HG03558 (cell line): Measurements from ENCODE around the gene TMC8.
"Not testable (repeated sequence)": the region's sequence is repeated elsewhere in the genome, so short reads cannot be mapped to it uniquely, and the experiment has no call there.

Experiments used
- ATAC-seq: cut with Tn5 transposase; IDR thresholded peaks from one replicate; pipeline ENCODE4 v1.9.1; 2021; ENCODE audit warnings: moderate number of reproducible peaks; ENCODE audit not compliant: unreplicated experiment; ENCODE audit errors: extremely low read depth

Gene TMC8

GRCh38 chr17:78133179-78133951 lies 2.8 kb downstream of the TMC8 start:
- no peak for ATAC-seq

GRCh38 chr17:78133971-78134898 lies 3.7 kb downstream of the TMC8 start:
- ATAC-seq, result no peak

GRCh38 chr17:78134899-78135385 lies 4.4 kb downstream of the TMC8 start:
- ATAC-seq, result no peak

GRCh38 chr17:78135858-78136500 lies 5.4 kb downstream of the TMC8 start:
- ATAC-seq, result no peak

- ATAC-seq, result no peak
Measured at GRCh38 chr17:78137392-78138203, 7.0 kb downstream of the TMC8 start.

GRCh38 chr17:78138204-78139060 lies 7.9 kb downstream of the TMC8 start:
- ATAC-seq, result no peak

- ATAC-seq, result not testable (repeated sequence)
Measured at GRCh38 chr17:78139861-78140168, 9.2 kb downstream of the TMC8 start.

- peak; percentile 58 for ATAC-seq
Measured at GRCh38 chr17:78140169-78141051, 9.8 kb downstream of the TMC8 start.

- no peak for ATAC-seq
Measured at GRCh38 chr17:78141437-78142118, 11.0 kb downstream of the TMC8 start.

GRCh38 chr17:78142119-78142861 lies 11.7 kb downstream of the TMC8 start:
- ATAC-seq, result no peak

- no peak for ATAC-seq
Measured at GRCh38 chr17:78143214-78144146, 12.9 kb downstream of the TMC8 start.

- no peak for ATAC-seq
Measured at GRCh38 chr17:78144147-78144719, 13.7 kb downstream of the TMC8 start.

GRCh38 chr17:78144736-78145641 lies 14.4 kb downstream of the TMC8 start:
- no peak for ATAC-seq

GRCh38 chr17:78146471-78146869 lies 15.9 kb downstream of the TMC8 start:
- no peak for ATAC-seq
